Myocyte (in vitro differentiated cells): ENCODE data around the gene PPP1R10. TPM values are rescaled to one million over a fixed set of nuclear protein-coding genes. Genes with fewer than 3 reads are reported as not detected.

Experiments
- DNase-seq: peaks from one replicate; pipeline ENCODE4 v3.0.0-alpha.2; 2012; ENCODE audit warnings: low read depth
- microRNA counts: library from miRNA; unstranded; fragments of <30 nt; microRNA quantifications from one replicate; lab custom pipeline; 2016
- microRNA-seq: library from miRNA; unstranded; fragments of <30 nt; microRNA quantifications from one replicate; pipeline ENCODE4, GENCODE V29; 2016
- total RNA-seq: library from RNA; depleted of rRNA; stranded (reverse); fragments of >200 nt; gene quantifications from 2 replicates; pipeline ENCODE4 v1.2.3, GENCODE V29; 2014

PPP1R10 gene
- total RNA-seq, 1 donor from 2014 or later = 40.0 TPM

DNA sequence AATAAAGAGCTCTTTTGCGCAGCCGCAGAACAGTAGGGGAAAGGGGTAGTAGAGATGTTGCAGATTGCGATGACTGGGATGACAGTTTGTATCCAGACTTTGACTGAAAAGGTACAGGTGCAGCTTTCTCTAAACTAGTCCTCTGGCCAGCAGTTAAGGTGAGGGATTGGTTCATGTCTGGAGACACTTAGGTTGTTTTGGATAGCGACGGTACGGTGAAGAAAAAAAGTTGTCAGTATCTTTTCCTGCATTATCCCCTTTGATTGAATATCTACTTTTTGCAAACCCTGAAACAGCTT, 59.4 kb downstream of the PPP1R10 start:
- no peak for DNase-seq

DNA sequence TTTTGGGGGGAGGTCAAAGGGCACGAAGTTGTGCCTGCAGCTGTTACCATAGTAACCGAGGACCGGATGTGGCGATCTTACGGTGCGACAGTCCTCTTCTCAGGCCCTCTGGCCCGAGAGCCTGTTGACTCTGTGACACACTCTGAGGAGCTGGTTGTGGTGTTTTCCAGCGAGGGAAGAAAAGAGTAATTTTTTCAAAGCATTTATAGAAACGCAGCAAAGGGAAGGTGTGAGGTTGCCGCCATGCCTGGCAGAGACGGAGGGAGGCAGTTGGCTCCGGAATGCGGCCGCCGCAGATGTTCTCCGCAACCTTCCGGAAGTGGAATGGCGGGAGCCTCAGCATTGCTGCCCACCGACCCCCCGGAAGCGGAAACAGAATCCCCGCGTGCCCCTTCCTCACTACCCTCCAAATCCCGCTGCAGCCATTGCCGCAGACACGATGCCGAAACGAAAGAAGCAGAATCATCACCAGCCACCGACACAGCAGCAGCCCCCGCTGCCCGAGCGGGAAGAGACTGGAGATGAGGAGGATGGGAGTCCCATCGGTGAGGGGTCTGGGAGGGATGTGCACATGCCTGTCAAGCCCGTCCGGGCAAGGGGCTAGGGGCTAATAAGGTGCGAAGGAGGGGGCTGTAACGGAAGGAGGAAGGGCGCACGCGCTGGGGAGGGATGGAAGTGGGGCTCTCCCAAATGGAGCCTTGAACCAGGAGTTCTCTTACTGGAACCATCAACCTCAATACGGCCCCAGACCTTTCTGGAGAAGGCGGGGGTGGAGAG, 59.9 kb downstream of the PPP1R10 start, which contains the start of gene PRR3:
Gene PRR3 (plus strand): TSS at position 390 of the 777 bp plus-strand sequence. CDS start 50 bp downstream, at position 440.
- DNase-seq = peak; percentile 91

DNA sequence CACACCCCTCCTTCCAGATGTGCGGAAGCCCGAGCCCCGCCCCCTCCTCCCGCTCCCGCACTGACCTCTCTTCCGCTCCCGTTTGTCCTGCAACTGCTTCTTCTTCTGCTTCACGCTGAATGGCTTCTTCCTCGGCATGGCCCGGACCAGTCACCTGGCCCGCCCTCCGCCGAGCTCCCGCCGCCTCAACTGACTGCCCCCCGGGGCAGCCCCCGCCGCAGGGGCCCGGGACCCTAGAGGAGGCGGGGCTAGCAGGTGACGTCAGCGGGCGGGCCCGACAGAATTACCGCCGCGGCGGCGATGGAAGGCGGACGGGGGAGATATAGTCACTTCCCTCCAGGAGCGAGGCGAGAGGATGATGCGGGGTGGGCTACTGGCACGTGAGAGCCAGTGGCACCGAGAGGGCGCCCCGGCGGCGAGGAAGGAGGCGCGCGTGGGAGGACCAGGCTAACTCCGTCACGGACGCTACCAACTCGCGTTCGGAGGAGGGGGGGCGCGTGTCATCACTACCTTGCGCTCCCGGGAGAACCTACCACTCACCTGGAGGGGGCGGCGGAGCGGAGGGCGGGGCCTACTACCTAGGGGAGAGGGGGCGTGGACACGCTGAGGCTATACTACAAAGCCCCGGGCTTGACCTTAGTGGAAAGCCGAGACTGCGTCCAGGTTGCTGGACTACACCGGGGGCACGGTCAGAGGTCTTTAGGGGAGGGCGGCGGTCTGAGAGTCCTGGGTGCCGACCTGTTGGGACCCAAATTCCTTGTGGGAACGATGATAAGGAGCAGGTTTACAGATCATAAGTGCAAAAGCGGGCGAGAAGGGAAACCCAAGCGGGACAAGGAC, 60.8 kb downstream of the PPP1R10 start, which contains the start of gene GNL1:
Gene GNL1 (minus strand): TSS at position 424 of the 840 bp plus-strand sequence. CDS start 286 bp downstream, at position 138.
- peak; percentile 86 for DNase-seq

DNA sequence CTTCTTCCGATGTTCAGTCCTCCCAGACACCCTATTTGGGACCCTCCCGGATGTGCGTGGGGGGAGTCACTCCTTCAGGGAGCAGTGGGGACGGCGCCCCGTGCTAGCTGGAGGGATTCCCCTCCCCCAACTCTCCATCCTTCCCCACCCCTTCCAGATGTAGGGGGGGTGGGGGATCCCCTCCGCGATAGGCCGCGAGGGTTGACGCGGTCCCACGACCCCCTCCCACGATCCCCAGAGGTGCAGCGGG, 61.3 kb downstream of the PPP1R10 start:
- no peak for DNase-seq

DNA sequence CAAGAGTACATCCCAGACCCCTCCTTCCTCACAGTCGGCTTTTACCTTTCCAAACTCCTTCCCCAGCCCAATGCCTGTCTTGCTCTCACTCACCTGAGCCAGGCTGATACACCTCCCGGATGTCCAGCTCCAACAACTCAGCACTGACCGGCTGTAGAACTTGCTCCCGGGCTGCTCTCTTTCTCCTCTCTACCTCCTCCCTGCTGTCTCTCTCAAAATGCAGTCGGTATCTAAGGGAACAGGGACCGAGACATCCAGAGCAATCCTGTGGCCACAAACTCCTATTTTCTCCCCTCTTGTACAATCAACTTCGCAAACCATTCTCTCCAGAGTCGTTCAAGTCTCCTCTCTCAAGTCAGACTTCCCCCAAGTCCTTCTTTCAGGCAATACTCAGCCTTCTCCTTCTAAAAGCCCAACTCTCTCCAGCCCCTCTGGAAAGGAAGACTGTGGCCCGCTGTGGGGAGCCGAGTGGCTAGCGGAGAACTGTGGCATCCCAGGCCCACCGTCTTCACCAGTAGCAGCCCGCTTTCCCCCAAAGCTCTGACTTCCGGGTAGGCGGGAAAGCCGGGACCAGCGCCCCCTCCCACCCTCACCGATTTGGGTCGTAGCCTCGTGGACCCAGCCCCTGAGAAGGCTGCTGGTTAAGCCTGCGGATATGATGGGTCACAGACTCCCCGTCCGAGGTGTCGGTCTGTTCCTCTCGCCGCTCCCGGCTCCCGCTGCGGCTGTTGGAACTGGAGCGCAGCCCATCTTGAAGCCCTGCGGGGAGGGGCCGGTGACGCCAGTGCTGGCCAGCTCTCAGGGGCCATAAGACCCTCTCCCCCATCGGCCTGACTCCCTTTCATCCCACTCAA, 61.9 kb downstream of the PPP1R10 start:
- peak; percentile 60 for DNase-seq

DNA sequence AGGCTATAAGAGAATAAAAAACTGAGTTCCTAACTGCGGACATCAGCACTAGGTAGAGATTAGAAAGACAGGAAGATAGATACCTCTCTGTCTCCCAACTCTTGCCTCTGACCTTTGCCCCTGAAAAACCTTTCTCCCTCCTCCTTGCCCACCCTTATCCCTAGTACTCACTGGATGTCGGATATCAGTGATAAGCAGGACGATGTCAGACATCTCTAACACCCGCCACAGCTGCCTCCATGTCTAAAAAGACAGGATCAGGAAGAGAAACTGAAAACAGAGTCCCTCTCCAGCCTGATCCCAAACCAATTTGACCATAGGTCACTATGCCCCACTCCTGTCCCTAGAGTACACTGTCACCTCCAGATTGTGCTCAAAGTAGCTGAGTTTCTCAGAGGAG, 62.6 kb downstream of the PPP1R10 start:
- DNase-seq = no peak

MicroRNA genes within 50 kb of the gene (microRNA counts, 767-probe panel; counts per million panel counts)
- not detected for microRNA hsa-miR-877-5p (lab: Ali Mortazavi, UCI)

Small RNA genes within 50 kb of the gene (microRNA-seq; reads per million reads assigned to microRNA genes)
- gene MIR877 = 47.6 reads per million, percentile 48 among the genes with 10 or more reads in this experiment

Other genes with a start within 250 kb of the PPP1R10 start
- 87.4 and 91.7 TPM in 2 replicates for gene HLA-E, start 127.7 kb downstream of the PPP1R10 start, total RNA-seq
- gene GNL1, start 60.8 kb downstream of the PPP1R10 start, total RNA-seq = 22.3 and 28.4 TPM in 2 replicates
- gene PRR3, start 59.9 kb downstream of the PPP1R10 start, total RNA-seq = 6.5 and 6.6 TPM in 2 replicates
- gene ABCF1, start 45.8 kb downstream of the PPP1R10 start, total RNA-seq = 59.6 and 66.3 TPM in 2 replicates
- 64.3 and 65.5 TPM in 2 replicates for gene MRPS18B, start 597 bp upstream of the PPP1R10 start, total RNA-seq
- gene ATAT1, start 9.6 kb upstream of the PPP1R10 start, total RNA-seq = 8.1 and 13.3 TPM in 2 replicates
- 7.0 and 7.5 TPM in 2 replicates for gene C6orf136, start 29.9 kb upstream of the PPP1R10 start, total RNA-seq
- gene DHX16, start 55.8 kb upstream of the PPP1R10 start, total RNA-seq = 25.3 and 28.8 TPM in 2 replicates
- gene PPP1R18, start 69.4 kb upstream of the PPP1R10 start, total RNA-seq = 89.3 and 103 TPM in 2 replicates
- 2.9 and 4.5 TPM in 2 replicates for gene NRM, start 73.7 kb upstream of the PPP1R10 start, total RNA-seq
- 8.0 and 8.2 TPM in 2 replicates for gene MDC1, start 100.0 kb upstream of the PPP1R10 start, total RNA-seq
- gene TUBB, start 103.1 kb upstream of the PPP1R10 start, total RNA-seq = 562 and 698 TPM in 2 replicates
- gene FLOT1, start 125.4 kb upstream of the PPP1R10 start, total RNA-seq = 168 and 175 TPM in 2 replicates
- 45.8 and 55.5 TPM in 2 replicates for gene IER3, start 127.3 kb upstream of the PPP1R10 start, total RNA-seq